GM21619 (cell line): Measurements from ENCODE around the gene MICU1.
"Not testable (repeated sequence)": the region's sequence is repeated elsewhere in the genome, so short reads cannot be mapped to it uniquely, and the experiment has no call there.

ENCODE experiments used
- ATAC-seq: cut with Tn5 transposase; IDR thresholded peaks from one replicate; pipeline ENCODE4 v1.9.1; 2021; ENCODE audit not compliant: unreplicated experiment

The MICU1 gene

GRCh38 chr10:72455889-72456595 lies 169.8 kb downstream of the MICU1 start:
- no peak for ATAC-seq

DNA sequence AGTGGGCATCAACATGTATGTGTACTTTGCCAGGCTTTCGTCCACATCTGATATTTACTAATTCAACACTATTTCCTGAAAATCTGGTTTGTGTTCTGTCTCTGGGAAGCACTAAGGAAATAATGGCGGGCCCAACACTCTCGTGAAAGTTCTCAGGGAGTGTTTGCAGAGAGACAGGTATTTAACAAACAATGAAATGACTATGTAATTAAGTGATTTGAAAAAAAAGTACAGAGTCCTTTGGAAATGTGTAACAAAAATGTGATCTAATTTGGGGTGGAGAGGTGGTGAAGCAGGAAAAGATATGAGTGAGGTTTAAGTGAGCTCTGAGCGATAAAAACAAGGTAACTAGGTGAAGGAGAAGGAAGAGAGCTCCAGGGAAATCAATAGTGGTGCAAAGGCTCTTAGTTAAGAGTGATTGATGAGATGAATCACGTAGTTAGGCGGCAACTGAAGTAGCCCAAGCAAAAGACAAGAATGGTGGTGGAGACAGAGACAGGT lies 175.9 kb downstream of the MICU1 start:
- ATAC-seq = no peak

DNA sequence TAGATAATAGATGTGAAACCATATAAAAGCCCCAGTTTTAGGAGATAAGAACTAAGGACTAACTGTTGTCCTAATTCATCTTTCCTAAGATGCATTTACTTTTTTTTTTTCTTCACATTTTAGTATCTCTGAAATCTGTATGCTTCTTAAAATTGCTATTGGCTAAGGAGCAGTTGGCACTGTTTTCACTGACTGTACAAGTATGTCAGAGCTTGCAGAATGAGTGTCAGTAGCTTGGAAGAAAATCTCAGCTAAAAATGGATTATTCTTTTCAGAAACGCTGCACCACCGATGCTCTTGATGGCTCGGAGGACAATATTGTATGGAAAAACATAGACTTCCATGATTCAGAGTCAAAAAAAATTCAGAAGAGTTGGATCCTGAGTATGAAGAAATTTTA lies 180.0 kb downstream of the MICU1 start:
- no peak for ATAC-seq

- ATAC-seq = not testable (repeated sequence)
Measured at GRCh38 chr10:72442969-72443368, 182.9 kb downstream of the MICU1 start.

- no peak for ATAC-seq
Measured at GRCh38 chr10:72435570-72435969, 190.3 kb downstream of the MICU1 start.

- not testable (repeated sequence) for ATAC-seq
Measured at GRCh38 chr10:72430936-72431335, 194.9 kb downstream of the MICU1 start.

GRCh38 chr10:72429931-72430330 lies 195.9 kb downstream of the MICU1 start:
- ATAC-seq = no peak

DNA sequence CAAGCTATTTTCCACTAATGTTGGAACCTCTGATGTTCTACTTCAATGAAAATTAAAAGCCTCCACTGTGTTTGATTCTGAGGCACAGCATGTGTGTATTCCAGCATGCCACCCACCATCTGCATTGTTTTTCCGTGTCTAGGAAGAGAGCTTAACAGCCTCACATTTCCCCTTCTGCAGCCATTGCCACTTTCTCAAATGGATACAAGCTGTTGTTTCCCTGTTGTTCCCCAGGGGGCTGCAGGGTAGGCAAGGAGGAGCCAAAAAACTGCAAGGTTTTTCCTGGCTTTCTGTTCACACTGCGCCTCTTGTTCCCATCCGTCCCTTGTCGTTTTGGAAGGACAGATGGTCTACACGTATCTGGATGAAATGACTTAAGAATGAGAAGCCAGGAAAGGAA lies 198.9 kb downstream of the MICU1 start:
- ATAC-seq = no peak

DNA sequence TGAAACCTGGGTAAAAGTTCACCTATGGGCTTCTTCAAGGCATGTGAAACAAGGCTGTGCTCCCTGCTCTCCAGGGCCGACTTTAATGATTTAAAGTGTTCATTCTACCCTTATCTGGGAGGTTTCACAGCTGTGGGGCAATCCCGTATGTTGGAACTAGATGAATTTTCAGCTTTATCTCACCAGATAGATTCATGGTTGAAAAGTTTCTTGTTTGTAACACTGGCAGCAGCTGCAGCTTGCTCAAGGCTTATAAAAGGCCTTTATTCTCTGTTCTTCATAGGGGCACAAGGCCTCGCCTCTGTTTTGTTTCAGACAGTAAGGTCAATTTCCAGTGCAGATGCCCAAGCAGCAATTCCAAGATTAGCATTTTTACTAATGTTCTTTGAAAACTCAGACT lies 200.7 kb downstream of the MICU1 start:
- ATAC-seq = no peak

DNA sequence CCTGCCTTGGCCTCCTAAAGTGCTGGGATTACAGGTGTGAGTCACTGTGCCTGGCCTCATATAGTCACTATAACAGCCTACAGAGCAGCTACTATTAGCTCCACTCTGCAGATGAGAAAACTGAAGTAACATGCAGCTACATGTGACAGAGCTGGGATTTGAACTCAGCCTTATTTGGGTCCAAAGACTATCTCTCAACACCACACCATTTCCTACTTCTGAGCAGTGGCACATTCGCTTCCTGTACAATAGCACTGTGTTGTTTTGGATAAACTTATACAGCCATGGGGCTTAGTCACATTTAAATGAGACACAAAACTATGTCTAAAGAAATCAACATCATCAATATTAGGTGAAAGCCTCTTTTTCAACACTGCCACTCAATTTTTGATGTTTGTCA lies 201.3 kb downstream of the MICU1 start:
- no peak for ATAC-seq

DNA sequence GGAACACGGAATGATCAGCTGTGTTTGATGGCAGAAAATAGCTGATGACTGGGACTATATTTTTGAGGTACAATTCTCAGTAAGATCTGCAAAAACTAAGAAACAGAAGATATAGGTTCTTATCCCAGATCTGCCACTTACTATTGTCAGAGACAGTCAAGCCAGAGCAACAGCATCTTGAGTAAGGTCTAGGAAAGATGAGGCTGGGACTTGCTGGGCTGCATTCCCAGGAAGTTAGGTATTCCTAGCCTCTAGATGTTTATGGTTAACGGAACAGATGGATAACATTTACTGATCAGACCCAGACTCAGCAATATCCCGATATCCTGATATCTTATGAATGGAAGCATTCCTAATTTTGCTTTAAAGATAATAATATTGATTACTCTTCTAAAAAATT lies 202.5 kb downstream of the MICU1 start:
- no peak for ATAC-seq

GRCh38 chr10:72421885-72422540 lies 203.9 kb downstream of the MICU1 start:
- no peak for ATAC-seq

DNA sequence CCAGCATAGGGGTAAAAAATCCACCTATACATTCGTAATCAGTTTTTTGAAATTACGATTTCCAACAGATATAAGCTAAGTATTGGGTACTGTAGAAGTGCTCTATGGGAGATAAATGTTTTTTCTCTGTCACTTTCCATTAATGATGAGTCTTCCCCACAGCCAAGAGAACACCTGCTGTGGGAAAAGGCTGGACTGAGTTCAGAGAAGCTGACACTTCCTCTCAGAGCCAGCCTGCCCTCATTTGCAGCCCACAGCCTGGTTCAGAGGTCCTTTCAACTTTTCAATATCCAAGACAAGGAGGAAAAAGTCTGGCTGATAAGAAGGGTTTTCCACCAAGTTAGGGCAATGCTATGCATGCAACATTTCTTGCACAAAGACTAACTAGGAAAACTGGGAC lies 206.6 kb downstream of the MICU1 start:
- no peak for ATAC-seq

GRCh38 chr10:72418679-72419078 lies 207.2 kb downstream of the MICU1 start:
- ATAC-seq = no peak

- no peak for ATAC-seq
Measured at GRCh38 chr10:72417971-72418370, 207.9 kb downstream of the MICU1 start.

GRCh38 chr10:72416661-72417060 lies 209.2 kb downstream of the MICU1 start:
- ATAC-seq = no peak

DNA sequence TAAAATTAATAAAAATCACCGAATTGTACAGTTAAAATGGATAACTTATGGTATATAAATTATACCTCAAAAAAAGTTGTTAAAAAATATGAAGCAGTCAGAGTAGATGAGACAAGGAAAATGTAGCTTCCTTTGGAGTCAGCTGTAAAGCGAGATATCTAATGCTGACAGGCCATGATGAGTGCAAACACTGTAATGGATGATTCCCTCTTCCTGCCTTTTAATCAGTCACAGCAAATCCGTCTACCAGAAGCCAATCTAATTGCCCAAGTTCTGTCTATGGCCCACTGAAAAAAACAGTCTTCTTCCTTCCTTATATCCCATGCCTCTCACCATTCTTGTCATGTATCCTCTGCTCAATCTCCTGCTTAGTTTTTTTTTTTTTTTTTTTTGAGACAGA lies 211.2 kb downstream of the MICU1 start:
- no peak for ATAC-seq

GRCh38 chr10:72409167-72409566 lies 216.7 kb downstream of the MICU1 start:
- no peak for ATAC-seq

- no peak for ATAC-seq
Measured at GRCh38 chr10:72407927-72408600, 217.8 kb downstream of the MICU1 start.

- ATAC-seq = no peak
Measured at GRCh38 chr10:72407471-72407870, 218.4 kb downstream of the MICU1 start.

GRCh38 chr10:72395581-72395980 lies 230.3 kb downstream of the MICU1 start:
- not testable (repeated sequence) for ATAC-seq

DNA sequence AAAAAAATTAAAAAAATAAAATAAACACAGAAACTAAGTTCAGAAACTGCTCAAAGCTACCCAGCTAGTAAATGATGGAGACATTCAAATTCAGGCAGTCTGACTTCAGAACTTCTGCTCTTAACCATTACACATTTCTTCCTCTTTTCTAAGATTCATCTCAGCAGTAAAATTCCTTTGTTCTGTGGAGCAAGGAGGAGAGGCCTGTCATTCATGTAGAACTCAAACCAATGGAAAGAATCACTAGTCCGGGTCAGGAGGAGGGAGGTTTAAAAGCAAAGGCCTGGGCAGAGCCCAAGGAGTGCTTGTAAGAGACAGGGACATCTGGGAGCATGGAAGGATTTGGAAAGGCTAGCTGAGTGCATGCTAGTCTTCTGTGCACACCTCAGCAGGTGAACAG lies 233.3 kb downstream of the MICU1 start:
- no peak for ATAC-seq
